Measurements from ENCODE around the gene ZNF773.
"Not testable (repeated sequence)": the region's sequence is repeated elsewhere in the genome, so short reads cannot be mapped to it uniquely, and the experiment has no call there.

Gene ZNF773

DNA sequence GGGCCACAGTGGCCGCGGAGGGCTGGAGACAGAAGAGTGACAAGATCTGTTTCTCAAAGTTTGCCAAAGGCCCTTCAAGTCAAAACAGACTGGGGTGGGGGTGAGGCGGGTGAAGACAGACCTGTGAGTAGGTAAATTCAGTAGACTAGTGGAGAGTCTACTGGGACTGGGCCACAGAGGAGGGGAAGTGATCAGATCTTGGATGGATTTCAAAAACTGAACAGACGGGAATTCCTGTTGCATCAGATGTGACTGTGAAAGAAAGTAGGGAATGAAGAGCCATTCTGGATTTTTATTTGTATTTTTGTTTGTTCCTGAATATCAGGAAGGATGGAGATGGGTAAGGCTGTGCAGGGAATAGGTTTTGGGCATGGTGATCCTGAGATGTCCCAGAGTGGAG lies 662 bp downstream of the ZNF773 start:
- not testable (repeated sequence) for H3K27ac ChIP-seq (ENCODE audit: low read length); H3K27me3 ChIP-seq (replicated peaks; ENCODE audit: insufficient read depth, low read length); H2AFZ ChIP-seq (ENCODE audit: low read length); H3F3A ChIP-seq (ENCODE audit: insufficient read depth, low read length); H3K9ac ChIP-seq (ENCODE audit: low read length); H3K4me1 ChIP-seq (ENCODE audit: low read length); H3K9me3 ChIP-seq (replicated peaks; ENCODE audit: insufficient read depth, low read length); H3K9me2 ChIP-seq (replicated peaks; ENCODE audit: insufficient read depth, low read length); H3K36me3 ChIP-seq (replicated peaks; ENCODE audit: insufficient read depth, low read length); H4K20me1 ChIP-seq (ENCODE audit: insufficient read depth, low read length); DNase-seq
- 0 out of 2 replicates have a peak overlapping the region, but pooled peaks have one; percentile 27 for H3K4me3 ChIP-seq (ENCODE audit: low read length)
- peaks cover 10% of the 10 kb centered on the region for H3K79me2 ChIP-seq (ENCODE audit: low read length)
- H3K4me2 ChIP-seq (ENCODE audit: low read depth, low read length) = peak overlapping the region; percentile 49; the same call in 1 of the 2 replicates

DNA sequence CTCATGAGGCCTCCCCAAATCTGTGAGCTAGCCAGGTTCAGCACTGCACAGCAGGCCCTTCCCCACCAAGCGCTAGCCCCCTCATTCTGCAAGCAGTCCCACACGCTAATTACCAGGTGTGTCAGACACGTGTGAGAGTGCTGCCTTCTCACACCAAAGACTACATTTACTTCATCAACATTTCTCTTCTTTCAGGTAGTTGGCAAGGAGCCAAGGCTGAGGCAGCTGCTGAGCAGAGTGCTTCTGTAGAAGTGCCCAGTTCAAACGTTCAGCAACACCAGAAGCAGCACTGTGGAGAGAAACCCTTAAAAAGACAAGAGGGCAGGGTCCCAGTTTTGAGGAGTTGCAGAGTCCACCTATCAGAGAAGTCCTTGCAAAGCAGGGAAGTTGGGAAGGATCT lies 6.4 kb downstream of the ZNF773 start:
- Histone ChIP-seq H2AFZ (ENCODE audit: low read length) (no peak overlapping the region), H3F3A (ENCODE audit: insufficient read depth, low read length) (no peaks in the 10 kb centered on the region), H3K4me1 (ENCODE audit: low read length) (no peaks in the 10 kb centered on the region), H3K9me2 (replicated peaks; ENCODE audit: insufficient read depth, low read length) (no peaks in the 10 kb centered on the region), H3K9ac (ENCODE audit: low read length) (no peak overlapping the region), H3K27ac (ENCODE audit: low read length) (no peak overlapping the region), H3K36me3 (replicated peaks; ENCODE audit: insufficient read depth, low read length) (peaks cover 10% of the 10 kb centered on the region; the same call in 1 of the 2 replicates), H3K9me3 (replicated peaks; ENCODE audit: insufficient read depth, low read length) (no peaks in the 10 kb centered on the region), H3K27me3 (replicated peaks; ENCODE audit: insufficient read depth, low read length) (no peaks in the 10 kb centered on the region), H3K79me2 (ENCODE audit: low read length) (0 out of 2 replicates have a peak, but pooled peaks cover 4% of the 10 kb centered on the region), H4K20me1 (ENCODE audit: insufficient read depth, low read length) (no peaks in the 10 kb centered on the region), H3K4me2 (ENCODE audit: low read depth, low read length) (no peak overlapping the region), H3K4me3 (ENCODE audit: low read length) (no peak overlapping the region)
- TF ChIP-seq, protein P1, sequence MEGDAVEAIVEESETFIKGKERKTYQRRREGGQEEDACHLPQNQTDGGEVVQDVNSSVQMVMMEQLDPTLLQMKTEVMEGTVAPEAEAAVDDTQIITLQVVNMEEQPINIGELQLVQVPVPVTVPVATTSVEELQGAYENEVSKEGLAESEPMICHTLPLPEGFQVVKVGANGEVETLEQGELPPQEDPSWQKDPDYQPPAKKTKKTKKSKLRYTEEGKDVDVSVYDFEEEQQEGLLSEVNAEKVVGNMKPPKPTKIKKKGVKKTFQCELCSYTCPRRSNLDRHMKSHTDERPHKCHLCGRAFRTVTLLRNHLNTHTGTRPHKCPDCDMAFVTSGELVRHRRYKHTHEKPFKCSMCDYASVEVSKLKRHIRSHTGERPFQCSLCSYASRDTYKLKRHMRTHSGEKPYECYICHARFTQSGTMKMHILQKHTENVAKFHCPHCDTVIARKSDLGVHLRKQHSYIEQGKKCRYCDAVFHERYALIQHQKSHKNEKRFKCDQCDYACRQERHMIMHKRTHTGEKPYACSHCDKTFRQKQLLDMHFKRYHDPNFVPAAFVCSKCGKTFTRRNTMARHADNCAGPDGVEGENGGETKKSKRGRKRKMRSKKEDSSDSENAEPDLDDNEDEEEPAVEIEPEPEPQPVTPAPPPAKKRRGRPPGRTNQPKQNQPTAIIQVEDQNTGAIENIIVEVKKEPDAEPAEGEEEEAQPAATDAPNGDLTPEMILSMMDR (IDR thresholded peaks at IDR 0.05; ENCODE audit: low read length) = no peak
- TF ChIP-seq EZH2phosphoT487 (IDR thresholded peaks at IDR 0.05; ENCODE audit: low read length) (no peak), EZH2 (optimal IDR thresholded peaks at IDR 0.05; ENCODE audit: low read depth, low read length) (no peak)
- no peak for DNase-seq

DNA sequence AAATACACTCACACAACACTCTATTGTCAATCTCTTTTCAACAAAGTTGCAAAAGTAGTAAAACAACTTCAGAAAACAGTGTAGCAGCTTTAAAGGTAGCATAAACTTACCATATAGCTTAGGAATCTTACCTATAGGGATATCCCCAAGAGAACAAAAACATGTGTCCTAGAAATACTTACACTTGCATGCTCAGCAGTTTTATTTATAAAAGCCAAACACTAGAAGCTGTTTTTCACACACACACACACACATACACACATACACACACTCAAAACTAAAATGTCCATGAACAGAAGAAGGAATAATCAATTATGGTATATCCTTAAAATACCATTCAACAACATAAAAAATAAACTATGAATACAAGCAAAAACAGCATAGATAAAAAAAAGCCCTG lies 11.7 kb downstream of the ZNF773 start:
- TF ChIP-seq EZH2phosphoT487 (IDR thresholded peaks at IDR 0.05; ENCODE audit: low read length) (no peak), EZH2 (optimal IDR thresholded peaks at IDR 0.05; ENCODE audit: low read depth, low read length) (no peak)
- TF ChIP-seq, protein P1 (IDR thresholded peaks at IDR 0.05; ENCODE audit: low read length) = no peak
- no peak overlapping the region for H3K4me2 ChIP-seq (ENCODE audit: low read depth, low read length)
- H4K20me1 ChIP-seq (ENCODE audit: insufficient read depth, low read length) = no peaks in the 10 kb centered on the region
- H3K4me1 ChIP-seq (ENCODE audit: low read length) = no peaks in the 10 kb centered on the region
- H3K9ac ChIP-seq (ENCODE audit: low read length) = no peak overlapping the region
- no peak overlapping the region for H3K4me3 ChIP-seq (ENCODE audit: low read length)
- no peaks in the 10 kb centered on the region for H3F3A ChIP-seq (ENCODE audit: insufficient read depth, low read length)
- no peak overlapping the region for H2AFZ ChIP-seq (ENCODE audit: low read length)
- no peaks in the 10 kb centered on the region for H3K79me2 ChIP-seq (ENCODE audit: low read length)
- DNase-seq = no peak
- no peak overlapping the region for H3K27ac ChIP-seq (ENCODE audit: low read length)
- no peaks in the 10 kb centered on the region for H3K9me2 ChIP-seq (replicated peaks; ENCODE audit: insufficient read depth, low read length)
- H3K9me3 ChIP-seq (replicated peaks; ENCODE audit: insufficient read depth, low read length) = no peaks in the 10 kb centered on the region
- H3K27me3 ChIP-seq (replicated peaks; ENCODE audit: insufficient read depth, low read length) = no peaks in the 10 kb centered on the region
- peaks cover under 1% of the 10 kb centered on the region; the same call in 1 of the 2 replicates for H3K36me3 ChIP-seq (replicated peaks; ENCODE audit: insufficient read depth, low read length)

DNA sequence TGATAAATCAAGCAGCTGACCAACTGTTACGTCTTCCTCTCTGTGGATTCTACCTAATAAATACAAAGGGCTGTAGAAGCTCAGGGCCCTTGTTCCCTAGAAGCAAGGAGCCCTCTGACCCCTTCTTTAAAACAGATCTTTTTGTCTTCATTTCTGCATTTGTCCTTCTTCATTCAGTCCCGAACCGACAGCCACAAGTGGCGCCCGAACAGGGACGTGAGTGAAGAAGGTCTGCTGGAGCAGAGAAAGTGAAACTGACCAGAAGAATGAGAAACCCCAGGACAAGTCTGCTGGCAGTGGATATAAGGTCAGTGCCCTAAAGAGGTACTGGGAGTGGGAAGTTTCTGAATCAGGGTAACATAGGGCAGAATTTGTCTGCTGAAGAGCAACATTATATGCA lies 13.1 kb downstream of the ZNF773 start:
- no peak overlapping the region for H3K4me3 ChIP-seq (ENCODE audit: low read length)
- no peak for DNase-seq
- no peaks in the 10 kb centered on the region for H3F3A ChIP-seq (ENCODE audit: insufficient read depth, low read length)
- TF ChIP-seq, protein P1 (IDR thresholded peaks at IDR 0.05; ENCODE audit: low read length) = no peak
- TF ChIP-seq EZH2 (optimal IDR thresholded peaks at IDR 0.05; ENCODE audit: low read depth, low read length) (no peak), EZH2phosphoT487 (IDR thresholded peaks at IDR 0.05; ENCODE audit: low read length) (no peak)
- H3K9me2 ChIP-seq (replicated peaks; ENCODE audit: insufficient read depth, low read length) = no peaks in the 10 kb centered on the region
- H3K27ac ChIP-seq (ENCODE audit: low read length) = no peak overlapping the region
- no peaks in the 10 kb centered on the region for H3K36me3 ChIP-seq (replicated peaks; ENCODE audit: insufficient read depth, low read length)
- H3K79me2 ChIP-seq (ENCODE audit: low read length) = no peaks in the 10 kb centered on the region
- no peaks in the 10 kb centered on the region for H3K27me3 ChIP-seq (replicated peaks; ENCODE audit: insufficient read depth, low read length)
- no peak overlapping the region for H3K9ac ChIP-seq (ENCODE audit: low read length)
- H3K4me2 ChIP-seq (ENCODE audit: low read depth, low read length) = no peak overlapping the region
- H2AFZ ChIP-seq (ENCODE audit: low read length) = no peak overlapping the region
- H4K20me1 ChIP-seq (ENCODE audit: insufficient read depth, low read length) = no peaks in the 10 kb centered on the region
- H3K9me3 ChIP-seq (replicated peaks; ENCODE audit: insufficient read depth, low read length) = no peaks in the 10 kb centered on the region
- no peaks in the 10 kb centered on the region for H3K4me1 ChIP-seq (ENCODE audit: low read length)

All from MM.1S (cell line).